Skeletal muscle satellite cell (primary cell): ENCODE results near the gene STX10.

Source experiments
- H3K27me3 ChIP-seq: 2 replicates; pipeline ENCODE4 v1.7.0; 2013; ENCODE audit warnings: low read length; ENCODE audit not compliant: control insufficient read depth, insufficient read depth
- H3K36me3 ChIP-seq: 2 replicates; pipeline ENCODE4 v1.7.0; 2013; ENCODE audit warnings: mild to moderate bottlenecking, control low read depth, low read length; ENCODE audit not compliant: insufficient read depth
- H3K4me1 ChIP-seq: 2 replicates; pipeline ENCODE4 v1.7.0; 2013; ENCODE audit warnings: low read length; ENCODE audit not compliant: control insufficient read depth, insufficient read depth
- H3K4me2 ChIP-seq: 2 replicates; pipeline ENCODE4 v1.7.0; 2013; ENCODE audit warnings: mild to moderate bottlenecking, low read length
- H3K4me3 ChIP-seq: 2 replicates; pipeline ENCODE4 v1.7.0; 2013; ENCODE audit warnings: low read length
- H3K9ac ChIP-seq: 2 replicates; pipeline ENCODE4 v1.7.0; 2013; ENCODE audit warnings: mild to moderate bottlenecking, low read depth, low read length, moderate library complexity
- H3K9me3 ChIP-seq: replicated peaks from 2 replicates; pipeline ENCODE4 v1.7.0; 2013; ENCODE audit warnings: mild to moderate bottlenecking, control low read depth, low read length

Gene STX10

DNA sequence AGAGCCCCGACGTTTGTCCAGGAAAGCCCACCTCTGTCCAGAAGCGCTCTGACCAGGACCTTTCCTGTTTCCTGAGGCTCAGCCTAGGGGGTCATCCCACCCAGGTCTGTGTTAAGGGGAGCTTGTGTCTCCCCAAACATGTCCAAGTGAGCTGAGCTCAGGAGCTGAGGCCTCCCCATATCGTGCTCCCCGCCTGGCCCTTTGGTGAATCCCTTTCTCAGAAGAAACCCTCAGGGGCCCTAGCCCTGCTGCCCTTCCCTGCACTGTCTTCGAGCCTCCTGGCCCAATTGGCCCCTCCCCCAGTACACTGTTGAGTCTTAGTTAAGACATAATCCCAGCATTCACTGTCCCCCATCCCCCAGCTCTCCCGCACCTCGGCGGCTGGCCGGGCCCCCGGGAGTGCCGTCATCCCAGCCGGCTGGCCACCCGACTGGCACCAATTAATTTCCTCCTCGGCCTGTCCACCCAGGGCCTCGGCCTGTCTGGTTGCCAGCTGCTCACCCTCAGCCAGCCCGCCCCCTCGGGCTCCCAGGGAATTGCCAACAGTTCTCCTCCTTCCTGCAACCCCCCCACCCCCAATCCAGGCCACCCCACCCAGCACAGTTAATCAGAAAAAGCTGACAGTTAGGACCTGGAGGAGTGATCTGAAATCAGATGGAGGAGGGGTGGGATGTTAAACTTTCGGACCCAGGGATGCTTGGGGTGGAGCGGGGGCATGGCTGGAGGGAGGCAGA lies 13.6 kb upstream of the STX10 start:
- Histone ChIP-seq H3K4me3 (peak overlapping the region; percentile 58), H3K27me3 (no peaks in the 10 kb centered on the region), H3K9ac (peak overlapping the region; percentile 75), H3K9me3 (no peaks in the 10 kb centered on the region), H3K4me1 (peaks cover 52% of the 10 kb centered on the region), H3K36me3 (no peaks in the 10 kb centered on the region), H3K4me2 (peak overlapping the region; percentile 83)

DNA sequence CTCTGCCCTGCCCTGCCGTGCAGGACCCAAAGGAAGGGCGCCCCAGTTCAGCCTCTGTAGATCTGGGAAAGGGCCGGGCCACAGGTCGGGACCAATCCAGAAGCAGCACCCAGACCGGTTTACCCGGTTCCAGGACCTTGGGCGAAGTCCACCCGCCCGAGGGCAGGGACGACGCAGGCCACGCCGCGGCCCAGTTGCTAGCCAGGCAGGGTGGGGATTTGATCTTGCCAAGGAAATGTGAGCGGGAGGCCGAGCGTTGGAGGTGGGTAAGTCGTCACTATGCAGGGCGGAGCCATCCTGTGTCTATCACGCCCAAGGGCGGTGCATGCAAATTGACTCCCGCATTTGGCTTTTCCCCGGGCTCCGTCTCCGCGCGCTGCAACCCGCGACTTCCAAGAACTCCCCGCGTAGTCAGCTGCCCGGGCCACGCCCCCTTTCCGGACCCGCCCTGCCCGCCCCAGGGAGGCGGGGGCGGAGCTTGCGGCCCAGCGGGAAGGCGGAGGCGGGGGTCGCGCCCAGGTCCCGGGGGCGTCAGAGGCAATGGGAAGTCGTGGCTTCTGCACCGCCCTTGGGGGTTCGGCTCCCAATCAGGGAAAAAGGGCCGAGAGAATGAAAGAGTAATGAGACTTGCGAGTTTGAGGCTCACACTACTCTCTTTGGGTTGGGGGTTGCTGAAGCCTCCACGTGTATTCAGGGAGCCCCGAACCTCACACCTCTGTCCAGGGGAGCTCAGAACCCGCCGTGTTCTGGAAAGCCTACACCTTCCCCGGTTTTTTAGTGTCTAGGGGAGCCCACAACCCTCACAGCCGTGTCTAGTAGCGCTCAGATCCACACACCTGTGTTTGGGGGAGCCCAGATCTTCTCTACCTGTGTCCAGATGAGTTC lies 12.8 kb upstream of the STX10 start:
- H3K36me3 ChIP-seq: no peaks in the 10 kb centered on the region
- H3K27me3 ChIP-seq: no peaks in the 10 kb centered on the region
- peak overlapping the region; percentile 58 for H3K4me3 ChIP-seq
- H3K9ac ChIP-seq: peak overlapping the region; percentile 75
- peak overlapping the region; percentile 83 for H3K4me2 ChIP-seq
- no peaks in the 10 kb centered on the region for H3K9me3 ChIP-seq
- H3K4me1 ChIP-seq: peaks cover 47% of the 10 kb centered on the region

DNA sequence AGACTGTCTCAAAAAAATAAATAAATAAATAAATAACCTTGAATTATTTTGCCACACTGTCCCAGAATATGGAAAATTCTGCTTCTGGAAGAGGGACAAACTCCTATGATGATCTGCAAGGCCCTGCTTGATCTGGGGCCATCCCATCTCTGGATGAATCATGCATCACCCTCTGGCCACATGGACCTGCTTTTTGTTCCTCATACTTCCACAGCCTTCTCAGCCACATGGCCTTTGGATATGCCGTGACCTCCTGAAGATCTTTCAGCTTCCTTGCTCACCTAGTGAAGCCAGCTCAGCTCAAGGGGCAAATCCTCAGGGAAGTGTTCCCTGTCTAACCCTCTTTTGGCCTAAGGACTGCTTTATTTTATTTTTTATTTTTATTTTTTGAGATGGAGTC lies 10.4 kb upstream of the STX10 start:
- peaks cover 44% of the 10 kb centered on the region for H3K4me1 ChIP-seq

DNA sequence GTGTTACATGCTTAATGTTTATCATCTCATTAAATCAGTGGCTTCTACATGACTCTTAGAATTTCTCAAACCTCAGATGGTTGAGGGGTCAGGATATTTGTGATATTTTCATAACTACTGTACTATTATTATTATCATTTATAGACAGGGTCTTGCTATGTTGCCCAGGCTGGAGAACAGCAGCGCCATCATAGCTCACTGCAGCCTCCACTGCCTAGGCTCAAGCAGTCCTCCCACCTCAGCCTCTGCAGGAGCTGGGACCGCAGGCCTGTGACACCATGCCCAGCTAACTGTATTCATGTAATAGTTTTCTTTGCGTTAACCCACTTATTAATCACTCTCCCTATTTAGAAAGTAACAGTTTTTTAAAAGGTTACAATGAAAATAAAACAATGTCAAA lies 9.5 kb upstream of the STX10 start:
- H3K27me3 ChIP-seq: no peaks in the 10 kb centered on the region
- H3K9ac ChIP-seq: no peak overlapping the region
- no peak overlapping the region for H3K4me3 ChIP-seq
- no peaks in the 10 kb centered on the region for H3K36me3 ChIP-seq
- no peak overlapping the region for H3K4me2 ChIP-seq
- H3K9me3 ChIP-seq: no peaks in the 10 kb centered on the region
- peaks cover 46% of the 10 kb centered on the region for H3K4me1 ChIP-seq

More for the DNA sequence above, 10.4 kb upstream of the STX10 start:
- Histone ChIP-seq H3K9ac (no peak overlapping the region), H3K4me3 (no peak overlapping the region), H3K9me3 (no peaks in the 10 kb centered on the region), H3K36me3 (no peaks in the 10 kb centered on the region), H3K27me3 (no peaks in the 10 kb centered on the region), H3K4me2 (no peak overlapping the region)

DNA sequence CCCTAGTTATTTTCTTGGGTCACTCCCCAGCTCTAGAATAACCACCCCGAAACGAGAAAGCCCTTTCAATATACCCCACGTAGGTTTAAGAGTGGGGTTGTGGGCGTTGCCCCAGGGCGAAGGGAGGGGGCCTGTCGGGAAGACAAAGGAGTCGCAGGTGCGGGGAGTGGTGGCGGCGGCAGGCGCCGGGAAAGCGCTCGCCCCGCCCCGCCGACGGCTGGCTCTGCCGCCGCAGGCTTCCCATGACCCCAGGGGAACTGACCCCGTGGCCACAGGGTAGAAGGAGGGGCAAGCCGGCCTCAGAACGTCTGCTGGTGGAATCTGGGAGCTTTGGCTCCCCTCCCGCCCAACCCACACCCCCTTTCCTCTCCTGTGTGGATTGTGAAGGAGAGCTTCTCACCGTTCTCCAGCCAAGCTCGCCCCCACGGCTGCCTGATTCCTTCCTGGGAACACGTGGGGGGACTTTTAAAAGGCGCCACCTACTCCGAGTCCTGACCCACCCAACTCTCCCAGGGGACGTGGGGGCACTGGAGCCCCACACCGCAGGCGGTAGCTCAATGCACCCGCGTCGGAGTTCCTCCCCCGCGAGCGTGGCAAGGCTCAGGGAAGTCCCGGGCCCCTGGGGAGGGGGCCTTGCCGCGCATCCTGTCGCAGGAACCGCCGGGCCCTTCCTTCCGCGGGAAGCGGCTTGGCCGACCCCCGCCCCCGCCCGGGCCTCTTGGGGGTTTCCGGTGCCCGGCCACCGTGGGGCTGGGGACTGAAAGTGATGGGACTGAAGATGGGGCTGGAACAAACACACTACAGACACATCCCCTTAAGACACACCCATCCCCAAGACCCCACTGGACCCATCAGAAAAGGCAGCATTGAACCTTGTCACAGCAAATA lies 5.5 kb upstream of the STX10 start:
- Histone ChIP-seq H3K9ac (peak overlapping the region; percentile 100), H3K4me1 (peaks cover 21% of the 10 kb centered on the region), H3K36me3 (peaks cover 17% of the 10 kb centered on the region), H3K27me3 (no peaks in the 10 kb centered on the region), H3K4me2 (peak overlapping the region; percentile 99), H3K9me3 (no peaks in the 10 kb centered on the region), H3K4me3 (peak overlapping the region; percentile 89)

DNA sequence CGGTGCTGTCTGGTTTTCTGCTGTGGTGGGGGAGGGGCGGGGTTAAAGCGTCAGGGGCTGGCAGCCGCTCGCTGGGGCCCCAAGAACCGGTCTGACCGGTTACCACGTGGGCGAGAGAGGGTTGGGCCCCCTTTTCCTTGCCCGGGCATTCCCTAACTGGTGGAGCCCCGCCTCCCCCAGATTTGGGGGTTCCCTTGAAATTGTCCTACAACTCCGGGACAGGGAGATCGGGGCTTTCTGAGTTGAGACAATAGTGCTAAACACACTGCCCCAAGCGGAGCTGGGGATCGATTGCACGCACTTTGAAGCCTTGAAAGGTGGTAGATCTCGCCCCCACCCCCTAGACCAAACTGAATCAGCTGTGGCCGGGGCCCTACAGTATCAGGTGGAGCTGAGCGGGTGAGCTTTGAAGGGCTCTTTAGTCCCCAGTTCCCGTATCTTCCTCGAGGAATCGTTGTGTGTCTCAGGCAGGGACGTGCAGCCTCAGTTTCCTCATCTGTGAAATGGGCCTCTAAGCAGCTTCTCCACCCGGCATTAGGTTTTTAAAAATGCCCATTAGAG lies 4.8 kb upstream of the STX10 start:
- Histone ChIP-seq H3K4me3 (peak overlapping the region; percentile 89), H3K27me3 (no peaks in the 10 kb centered on the region), H3K4me2 (peak overlapping the region; percentile 99), H3K9ac (peak overlapping the region; percentile 100), H3K36me3 (peaks cover 17% of the 10 kb centered on the region), H3K9me3 (no peaks in the 10 kb centered on the region), H3K4me1 (peaks cover 18% of the 10 kb centered on the region)

DNA sequence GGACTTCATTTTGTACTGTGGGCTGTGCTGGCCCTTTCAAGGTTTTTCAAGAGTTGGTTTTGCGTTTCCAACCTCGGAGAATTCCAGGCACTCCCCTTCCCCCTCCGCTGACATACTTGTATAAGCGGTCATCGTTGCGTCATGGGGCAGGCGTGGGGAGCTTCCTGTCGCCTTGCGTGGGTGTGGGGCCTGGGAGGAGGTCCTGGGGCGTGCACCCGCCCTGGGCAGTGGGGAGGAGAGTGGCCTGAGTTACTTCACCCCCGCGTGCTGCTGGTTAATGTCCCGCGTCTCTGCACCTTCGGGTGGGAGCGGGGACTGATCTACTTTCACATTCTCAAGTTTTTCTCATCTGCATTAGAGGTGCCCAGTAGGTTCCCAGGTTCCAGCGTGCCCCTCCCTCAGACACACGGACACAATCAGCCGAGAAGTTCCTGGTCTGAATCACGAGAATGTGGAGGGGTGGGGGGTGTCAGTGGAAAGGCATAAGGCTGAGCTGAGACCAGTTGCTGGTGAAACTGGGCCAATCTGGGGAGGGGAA lies 4.1 kb upstream of the STX10 start:
- H3K27me3 ChIP-seq: no peaks in the 10 kb centered on the region
- no peaks in the 10 kb centered on the region for H3K9me3 ChIP-seq
- H3K36me3 ChIP-seq: peaks cover 17% of the 10 kb centered on the region
- H3K4me1 ChIP-seq: peaks cover 21% of the 10 kb centered on the region
- H3K9ac ChIP-seq: peak overlapping the region; percentile 100
- H3K4me3 ChIP-seq: peak overlapping the region; percentile 89
- H3K4me2 ChIP-seq: peak overlapping the region; percentile 99

DNA sequence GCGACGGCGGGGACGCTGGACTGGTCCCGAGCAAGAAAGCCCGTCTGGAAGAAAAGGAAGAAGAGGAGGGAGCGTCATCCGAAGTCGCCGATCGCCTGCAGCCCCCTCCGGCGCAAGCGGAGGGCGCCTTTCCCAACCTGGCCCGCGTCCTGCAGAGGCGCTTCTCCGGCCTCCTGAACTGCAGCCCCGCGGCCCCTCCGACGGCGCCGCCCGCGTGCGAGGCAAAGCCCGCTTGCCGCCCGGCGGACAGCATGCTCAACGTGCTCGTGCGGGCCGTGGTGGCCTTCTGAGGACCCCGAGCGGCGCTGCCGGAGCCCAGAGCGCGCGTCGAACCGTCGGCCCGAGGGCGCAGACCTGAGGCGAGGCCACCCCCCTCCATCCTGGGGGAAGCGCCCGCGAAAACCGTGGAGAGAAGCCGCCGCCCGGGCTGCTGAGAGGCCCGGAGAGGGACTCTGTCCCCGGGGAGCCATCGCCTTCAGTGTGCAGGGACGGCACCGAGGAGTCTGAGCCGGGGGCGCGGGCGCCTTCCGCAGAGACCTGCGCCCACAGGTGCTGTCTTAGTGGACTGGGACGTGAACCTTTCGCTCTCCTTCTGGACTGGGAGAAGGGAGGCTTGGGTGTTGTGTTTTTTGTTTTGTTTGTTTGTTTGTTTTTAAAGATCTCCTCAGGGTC lies 3.5 kb upstream of the STX10 start:
- Histone ChIP-seq H3K9ac (peak overlapping the region; percentile 100), H3K9me3 (no peaks in the 10 kb centered on the region), H3K4me3 (peak overlapping the region; percentile 89), H3K4me1 (peaks cover 27% of the 10 kb centered on the region), H3K4me2 (peak overlapping the region; percentile 99), H3K27me3 (no peaks in the 10 kb centered on the region), H3K36me3 (peaks cover 17% of the 10 kb centered on the region)

DNA sequence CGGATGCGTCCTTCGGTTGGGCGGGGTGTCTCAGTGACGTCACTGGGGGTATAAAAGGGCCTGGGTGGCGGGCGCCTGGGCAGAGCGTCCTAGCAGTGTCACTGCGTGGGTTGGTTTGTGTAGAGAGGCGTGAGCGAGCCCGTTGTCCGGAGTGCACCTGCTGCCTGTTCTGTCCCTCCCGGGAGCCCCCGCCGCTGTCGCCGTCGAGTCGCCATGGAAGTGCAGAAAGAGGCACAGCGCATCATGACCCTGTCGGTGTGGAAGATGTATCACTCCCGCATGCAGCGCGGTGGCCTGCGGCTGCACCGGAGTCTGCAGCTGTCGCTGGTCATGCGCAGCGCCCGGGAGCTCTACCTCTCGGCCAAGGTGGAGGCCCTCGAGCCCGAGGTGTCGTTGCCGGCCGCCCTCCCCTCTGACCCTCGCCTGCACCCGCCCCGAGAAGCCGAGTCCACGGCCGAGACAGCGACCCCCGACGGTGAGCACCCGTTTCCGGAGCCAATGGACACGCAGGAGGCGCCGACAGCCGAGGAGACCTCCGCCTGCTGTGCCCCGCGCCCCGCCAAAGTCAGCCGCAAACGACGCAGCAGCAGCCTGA lies 2.9 kb upstream of the STX10 start:
- Histone ChIP-seq H3K9ac (peak overlapping the region; percentile 100), H3K4me2 (peak overlapping the region; percentile 99), H3K9me3 (no peaks in the 10 kb centered on the region), H3K4me1 (peaks cover 27% of the 10 kb centered on the region), H3K36me3 (peaks cover 17% of the 10 kb centered on the region), H3K4me3 (peak overlapping the region; percentile 89), H3K27me3 (no peaks in the 10 kb centered on the region)

DNA sequence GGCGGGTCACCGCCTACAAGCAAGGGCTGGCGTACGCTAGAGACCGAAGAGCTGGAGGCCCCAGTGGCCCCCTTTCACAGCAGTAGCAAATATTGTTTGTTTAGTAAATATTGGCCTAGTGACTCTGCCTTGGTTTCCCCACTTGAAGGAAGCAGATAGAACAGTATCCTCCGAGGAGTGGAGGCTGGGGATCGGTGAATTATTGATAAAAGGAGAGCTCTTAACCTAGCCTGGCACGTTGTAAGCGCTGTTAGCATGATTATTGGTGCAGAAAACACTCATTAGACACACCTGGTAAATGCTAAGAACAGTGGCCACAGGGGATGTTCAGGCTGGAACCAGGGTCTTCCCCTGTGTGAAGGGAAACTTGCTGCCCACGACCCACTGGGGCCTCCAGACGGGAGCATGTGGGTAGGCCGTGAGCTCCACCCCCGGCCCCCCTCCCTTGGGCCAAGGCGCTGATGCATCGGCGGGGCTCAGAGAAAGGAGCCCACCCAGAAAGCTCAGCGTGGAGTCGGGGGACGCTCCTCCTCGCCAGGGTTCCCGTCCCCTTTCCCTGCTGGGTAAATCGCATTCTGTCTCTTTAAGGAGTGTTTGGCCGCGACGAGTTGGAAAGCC lies 2.3 kb upstream of the STX10 start:
- Histone ChIP-seq H3K4me3 (peak overlapping the region; percentile 89), H3K4me1 (peaks cover 27% of the 10 kb centered on the region), H3K9ac (peak overlapping the region; percentile 100), H3K27me3 (no peaks in the 10 kb centered on the region), H3K4me2 (peak overlapping the region; percentile 99), H3K9me3 (no peaks in the 10 kb centered on the region), H3K36me3 (peaks cover 17% of the 10 kb centered on the region)
